Amniotic epithelial cell (primary cell): ENCODE data around the gene SUSD3.

ENCODE experiments used
- DNase-seq: peaks from one replicate; pipeline ENCODE4 v3.0.0-alpha.2; 2010; ENCODE audit warnings: low read depth

SUSD3 gene

DNA sequence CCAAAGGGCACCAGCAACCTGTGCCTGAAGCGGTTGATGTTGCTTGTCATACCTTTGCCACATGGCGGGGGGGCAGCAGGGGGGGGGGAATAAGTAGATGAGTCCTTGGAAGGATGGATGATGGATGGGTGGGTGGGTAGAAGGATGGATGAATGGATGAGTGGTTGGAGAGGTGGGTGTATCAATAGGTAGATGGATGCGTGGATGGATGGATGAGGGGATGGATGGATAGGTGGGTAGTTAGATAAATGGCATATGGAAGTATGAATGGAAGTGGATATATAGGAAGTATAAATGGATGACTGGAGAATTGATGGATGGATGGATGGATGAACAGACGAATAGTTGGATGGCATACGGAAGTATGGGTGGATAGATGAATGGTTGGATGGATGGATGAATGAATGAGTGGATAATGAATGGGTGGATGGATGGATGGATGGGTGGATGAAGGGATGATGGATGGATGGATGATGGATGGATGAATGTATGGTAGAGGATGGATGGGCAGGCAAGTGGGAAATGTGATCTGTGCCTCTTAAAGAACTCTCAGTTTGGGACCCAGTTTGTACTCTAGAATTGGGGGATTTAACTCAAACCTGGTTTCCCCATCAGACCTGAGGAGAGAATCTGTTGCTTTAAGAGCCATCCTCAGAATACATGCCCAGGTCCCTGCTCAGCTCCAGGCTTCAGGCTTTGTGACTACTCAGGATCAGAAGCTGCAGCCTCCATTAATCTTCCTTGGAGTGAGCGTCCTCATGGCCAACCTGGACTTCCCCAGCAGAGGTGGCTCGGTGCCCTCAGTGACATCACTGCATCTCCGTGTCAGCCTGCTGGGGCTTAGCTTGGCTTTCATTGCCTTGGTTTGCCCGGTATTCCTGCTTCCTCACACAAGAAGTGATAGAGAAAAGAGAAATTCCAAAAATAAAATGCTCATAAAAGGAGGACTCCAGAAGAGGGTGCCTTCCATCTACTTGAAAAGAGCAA is 27.6 kb upstream of the SUSD3 start:
- no peak for DNase-seq

DNA sequence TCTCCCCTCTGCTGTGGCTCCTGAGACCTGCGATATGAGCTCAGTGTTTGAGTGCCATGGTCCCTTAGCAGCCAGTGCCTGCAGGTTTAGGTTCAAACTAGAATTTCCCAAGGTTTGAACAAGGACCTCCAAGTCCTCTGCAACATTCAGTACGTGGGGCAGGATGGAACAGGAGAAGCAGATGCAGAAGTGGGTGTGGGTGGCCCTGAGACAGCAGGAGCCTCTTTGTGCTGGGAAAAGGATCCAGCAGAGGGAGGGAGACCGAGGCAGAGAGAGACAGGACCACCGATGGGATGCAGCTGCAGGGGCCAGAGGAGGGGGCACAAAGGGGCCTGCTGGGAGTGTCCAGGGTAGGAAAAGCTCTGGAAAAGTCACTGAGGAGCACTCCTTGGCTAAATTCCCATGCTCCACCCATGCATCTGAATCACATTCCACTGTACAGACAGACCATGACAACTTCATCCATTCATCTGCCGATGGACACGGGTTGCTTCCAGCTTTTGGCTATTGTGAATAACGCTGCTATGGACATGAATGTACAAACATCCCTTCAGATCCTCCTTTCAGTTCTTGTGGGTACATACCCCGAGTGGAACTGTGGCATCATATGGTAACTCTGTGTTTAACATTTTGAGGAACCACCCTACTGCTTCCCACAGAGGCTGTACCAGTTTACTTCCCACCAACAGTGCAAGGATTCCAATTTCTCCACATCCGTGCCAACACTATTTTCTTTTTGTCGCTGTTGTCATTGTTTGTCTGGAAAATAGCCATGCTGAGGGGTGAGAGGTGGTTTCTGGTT is 26.7 kb upstream of the SUSD3 start:
- DNase-seq, result no peak

DNA sequence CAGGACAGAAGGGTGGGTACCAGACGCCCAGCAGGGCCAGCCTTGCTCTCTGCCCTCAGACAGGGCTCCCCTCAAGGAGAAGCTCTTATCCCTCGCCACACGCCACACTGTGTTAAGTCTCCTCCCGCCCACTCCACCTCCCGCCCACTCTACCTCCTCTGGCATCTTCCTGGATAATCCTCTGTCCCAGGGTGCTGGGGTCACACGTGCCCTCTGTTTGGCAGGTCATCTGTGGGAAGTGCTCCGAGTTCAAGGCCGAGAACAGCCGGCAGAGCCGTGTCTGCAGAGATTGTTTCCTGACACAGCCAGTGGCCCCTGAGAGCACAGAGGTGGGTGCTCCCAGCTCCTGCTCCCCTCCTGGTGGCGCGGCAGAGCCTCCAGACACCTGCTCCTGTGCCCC is 26.0 kb upstream of the SUSD3 start:
- DNase-seq, result no peak

DNA sequence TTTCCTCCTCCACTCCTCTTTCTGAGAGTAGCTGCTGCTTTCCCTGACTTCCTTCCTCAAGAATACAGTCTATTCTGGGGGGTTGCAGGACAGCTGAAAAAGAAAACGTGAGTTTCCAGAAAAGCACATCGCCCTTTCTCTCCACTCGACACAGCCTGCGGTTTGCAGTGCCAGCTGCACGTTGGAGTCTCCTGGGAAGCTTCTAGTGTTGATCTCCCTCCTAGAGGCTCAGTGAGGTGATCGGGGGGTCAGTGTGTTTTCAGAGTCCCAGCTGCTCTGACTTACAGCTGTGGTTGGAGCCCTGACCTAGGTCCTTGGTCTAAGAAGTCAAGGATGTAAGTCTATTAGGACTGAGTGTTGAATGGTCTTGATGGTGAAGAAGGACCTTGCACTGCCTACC is 25.0 kb upstream of the SUSD3 start:
- peak; percentile 5 for DNase-seq

DNA sequence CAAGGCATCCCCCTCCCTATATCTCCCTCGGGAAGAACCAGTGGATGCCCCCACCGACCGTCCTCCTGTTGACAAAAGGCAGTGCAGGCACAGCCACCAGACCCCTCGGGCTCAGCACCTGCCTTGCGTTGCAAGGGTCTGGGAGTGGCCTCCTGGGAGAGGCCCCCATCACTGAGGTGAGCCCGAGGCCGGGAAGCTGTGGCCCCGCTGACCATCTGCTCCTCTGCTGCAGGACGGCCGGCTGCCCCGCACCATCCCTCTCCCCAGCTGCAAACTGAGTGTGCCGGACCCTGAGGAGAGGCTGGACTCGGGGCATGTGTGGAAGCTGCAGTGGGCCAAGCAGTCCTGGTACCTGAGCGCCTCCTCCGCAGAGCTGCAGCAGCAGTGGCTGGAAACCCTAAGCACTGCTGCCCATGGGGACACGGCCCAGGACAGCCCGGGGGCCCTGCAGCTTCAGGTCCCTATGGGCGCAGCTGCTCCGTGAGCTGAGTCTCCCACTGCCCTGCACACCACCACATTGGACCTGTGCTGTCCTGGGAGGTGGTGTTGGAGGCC is 23.3 kb upstream of the SUSD3 start:
- no peak for DNase-seq

DNA sequence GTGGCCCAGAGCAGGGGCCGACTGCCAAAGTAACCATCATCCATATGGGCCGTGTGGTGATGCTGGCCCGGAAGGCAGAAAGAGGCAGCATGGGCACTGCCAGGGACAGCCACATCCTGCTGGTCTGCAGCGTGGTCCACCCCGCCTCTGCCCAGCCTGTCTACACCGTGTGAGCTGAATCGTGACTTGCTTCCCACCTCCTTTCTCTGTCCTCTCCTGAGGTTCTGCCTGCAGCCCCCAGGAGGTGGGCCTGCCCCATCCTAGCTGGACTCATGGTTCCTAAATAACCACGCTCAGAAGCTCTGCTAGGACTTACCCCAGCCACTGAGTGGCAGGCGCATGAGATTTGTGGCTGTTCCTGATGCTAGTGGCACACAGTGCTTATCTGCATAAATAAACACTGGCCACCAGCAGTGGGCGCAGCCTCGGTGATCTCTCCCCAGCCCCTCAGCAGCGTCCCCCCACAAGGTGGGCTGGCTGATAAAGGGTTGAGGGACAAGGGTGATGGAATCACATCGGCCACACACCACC is 22.6 kb upstream of the SUSD3 start:
- DNase-seq, result no peak

DNA sequence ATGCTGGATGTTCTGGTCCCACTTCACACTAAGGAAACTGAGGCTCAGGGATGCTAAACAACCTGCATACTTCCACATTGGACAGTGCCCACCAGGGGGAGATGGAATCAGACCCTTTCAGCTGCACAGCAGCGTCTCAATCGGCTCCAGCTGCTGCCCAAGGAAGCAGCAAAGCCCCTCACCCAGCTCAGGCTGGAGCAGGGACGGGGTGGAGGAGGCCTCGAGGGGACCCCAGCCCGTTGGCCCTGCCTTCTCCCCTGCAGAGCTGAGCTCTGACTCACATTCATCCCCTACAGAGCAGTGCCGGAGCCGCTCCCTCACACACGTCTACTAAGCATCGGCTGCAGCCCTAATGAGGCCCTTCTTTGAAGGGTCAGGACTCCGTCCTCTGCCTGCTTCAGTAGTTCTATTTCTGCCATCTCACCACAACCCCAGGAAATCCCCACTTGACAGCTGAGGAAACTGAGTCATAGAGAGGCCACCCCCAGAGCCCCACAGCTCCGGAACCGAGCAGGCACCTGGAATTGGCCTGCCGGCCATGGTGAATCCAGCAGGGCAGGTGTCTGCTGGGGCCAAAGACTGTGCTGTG is 21.5 kb upstream of the SUSD3 start:
- DNase-seq, result no peak

DNA sequence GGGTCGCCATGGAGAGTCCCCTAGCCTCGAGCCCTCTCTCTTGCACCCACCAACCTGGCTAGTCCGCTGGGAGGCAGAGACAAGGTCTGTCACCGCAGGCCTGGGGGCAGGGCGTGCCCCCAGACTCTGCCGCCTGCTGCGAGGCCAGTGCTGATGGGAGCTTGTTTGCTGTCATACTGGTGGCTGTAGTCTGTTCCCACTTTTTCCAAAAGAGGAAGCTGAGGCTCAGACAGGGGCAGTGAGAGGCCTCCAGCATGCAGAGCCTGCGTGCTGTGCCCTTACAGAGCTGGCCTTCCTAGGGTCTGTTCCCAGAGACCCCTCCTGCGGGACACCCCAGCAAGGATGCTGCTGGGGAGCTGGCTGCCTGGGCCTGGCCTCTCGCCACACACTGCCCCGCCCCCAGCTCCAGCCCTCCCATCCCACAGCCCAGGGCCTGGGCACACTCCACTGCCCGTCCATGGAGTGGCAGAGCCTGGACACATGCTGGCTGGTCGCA is 21.0 kb upstream of the SUSD3 start:
- no peak for DNase-seq

DNA sequence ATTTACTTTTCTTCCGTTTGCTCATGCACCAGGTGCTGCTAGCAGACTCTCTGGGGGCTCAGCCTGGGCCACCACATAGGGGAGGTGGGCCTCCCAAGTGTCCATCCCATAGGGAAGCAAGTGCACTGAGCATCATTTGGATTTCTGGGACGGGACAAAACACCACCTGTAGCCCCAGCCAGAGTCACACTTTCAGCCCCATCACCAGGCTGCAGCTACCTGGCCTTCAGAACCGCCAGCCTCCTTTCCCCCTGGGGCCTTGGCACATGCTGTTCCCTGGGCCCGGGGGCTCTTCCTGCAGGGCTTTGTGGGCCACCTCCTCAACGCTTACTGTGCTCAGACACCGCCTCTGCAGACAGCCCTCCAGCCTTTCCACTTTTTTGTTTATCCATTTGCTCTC is 19.6 kb upstream of the SUSD3 start:
- no peak for DNase-seq

DNA sequence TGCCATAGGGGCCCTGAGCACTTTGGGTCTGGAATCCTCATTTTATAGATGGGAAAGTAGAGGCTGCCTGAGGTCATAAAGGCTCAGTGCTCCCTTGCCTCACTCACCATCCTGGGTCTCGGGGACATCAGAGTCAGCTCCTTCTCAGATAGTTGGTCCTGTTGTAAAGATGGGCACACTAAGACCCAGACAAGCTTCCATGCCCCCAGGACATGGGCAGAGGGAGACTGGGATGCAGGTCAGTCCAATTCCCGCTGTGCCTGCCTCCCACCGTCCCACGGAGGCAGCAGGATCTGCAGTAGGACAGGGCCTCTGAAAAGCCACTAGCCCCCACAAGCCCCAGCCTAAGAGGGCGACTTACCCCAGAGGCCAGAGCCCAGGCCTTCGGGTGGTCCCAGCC is 19.0 kb upstream of the SUSD3 start:
- no peak for DNase-seq

DNA sequence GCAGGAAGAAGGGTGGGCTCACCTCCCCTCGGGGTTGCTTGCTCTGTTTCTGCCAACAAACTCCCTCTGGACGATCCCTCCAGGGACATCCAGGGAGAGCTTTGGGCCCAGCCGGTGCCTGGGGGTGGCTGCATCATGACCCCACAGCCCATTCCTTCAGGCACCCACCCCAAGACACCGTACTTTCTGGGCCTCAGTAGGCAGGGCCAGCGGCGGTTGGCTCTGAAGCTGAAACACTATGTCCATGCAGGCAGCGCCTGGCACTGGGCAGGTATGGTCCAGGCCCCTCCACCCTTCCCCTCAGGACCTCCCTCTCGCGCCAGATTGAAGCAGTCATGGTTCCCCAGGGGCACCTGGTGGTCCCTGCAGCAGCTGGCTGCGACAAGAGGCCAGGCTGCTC is 18.5 kb upstream of the SUSD3 start:
- no peak for DNase-seq

DNA sequence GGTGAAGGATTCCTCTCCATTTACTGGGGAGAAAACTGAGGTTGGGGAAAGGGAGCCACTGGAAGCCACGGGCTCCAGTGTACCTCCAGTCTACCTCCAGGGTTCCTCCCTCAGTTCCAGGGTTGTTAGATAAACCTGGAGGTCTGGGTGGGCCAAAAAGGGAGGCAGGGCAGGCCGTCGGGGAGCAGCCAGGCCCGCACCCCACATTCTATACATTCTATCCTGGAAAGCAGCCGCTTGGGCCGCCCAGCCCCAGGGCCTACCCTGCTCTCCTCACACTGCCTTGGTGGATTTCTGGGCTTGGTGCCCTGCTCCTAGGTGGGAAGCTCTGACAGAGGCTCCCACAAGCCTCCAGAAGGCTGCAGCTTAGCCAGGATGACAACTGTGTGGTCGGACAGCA is 18.1 kb upstream of the SUSD3 start:
- no peak for DNase-seq

DNA sequence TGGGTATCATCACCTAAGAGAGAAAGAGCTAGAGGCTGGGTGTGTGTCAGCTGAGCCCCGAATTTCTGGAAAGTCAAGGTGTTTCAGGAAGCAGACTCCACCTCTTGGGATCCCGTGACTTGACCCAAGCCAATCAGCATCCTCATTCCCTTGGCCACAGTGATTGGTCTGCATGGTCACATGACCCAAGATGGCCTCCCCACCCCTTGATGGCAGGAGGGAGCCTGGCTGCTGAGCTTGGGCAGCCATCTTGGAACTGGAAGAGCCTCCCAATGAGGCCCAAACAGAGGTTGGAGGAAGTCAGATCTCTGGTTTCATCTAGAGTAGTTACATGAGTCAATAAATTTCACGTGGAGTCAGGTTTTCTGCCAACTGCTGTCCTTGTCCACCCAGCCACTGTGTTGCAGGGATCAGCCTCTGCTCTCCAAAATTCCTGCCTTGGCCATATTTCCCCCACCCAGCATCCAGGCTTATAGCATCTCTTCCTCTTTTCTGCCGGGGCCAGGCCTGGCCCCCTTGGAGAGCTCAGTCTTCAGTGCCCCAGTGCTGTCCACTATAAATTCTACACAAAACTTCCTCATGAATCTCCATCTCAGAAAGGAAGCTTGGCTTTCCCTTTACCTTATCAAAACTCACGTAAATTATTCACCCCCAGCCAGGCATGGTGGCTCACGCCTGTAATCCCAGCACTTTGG is 17.2 kb upstream of the SUSD3 start:
- no peak for DNase-seq

DNA sequence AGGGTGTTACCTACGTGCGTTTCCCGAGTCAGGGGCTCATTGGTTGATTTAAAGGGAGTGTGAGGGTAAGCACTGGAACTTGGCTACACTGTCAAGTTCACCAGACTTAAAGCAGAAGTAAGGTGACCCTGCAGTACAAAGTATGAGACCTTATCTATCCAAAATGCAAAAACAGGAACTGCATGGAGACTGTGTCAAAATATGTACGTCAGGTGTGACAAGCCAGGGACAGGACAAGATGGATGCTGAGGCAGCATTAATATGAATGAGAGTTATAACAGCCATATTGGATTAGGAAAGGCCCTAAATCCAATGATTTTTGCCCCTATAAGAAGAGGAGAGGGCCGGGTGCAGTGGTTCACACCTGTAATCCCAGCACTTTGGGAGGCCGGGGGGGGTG is 15.4 kb upstream of the SUSD3 start:
- no peak for DNase-seq

DNA sequence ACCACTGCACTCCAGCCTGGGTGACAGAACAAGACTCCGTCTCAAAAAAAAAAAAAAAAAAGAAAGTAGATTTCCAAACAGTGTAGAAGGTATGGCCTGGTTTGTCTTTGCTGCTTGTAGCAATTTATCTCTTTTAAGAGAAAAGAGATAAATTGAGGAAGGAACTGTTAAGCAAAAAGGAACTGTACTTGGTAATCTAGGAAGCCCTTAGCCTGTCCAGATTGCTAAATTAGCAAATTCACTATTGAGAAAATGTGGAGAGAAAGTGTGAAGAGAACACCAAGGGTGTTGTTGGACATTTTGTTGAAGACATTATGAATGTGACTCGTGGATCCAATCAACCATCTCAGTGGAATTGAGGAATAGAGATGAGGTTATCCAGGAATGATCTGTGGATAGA is 13.0 kb upstream of the SUSD3 start:
- DNase-seq, result no peak

DNA sequence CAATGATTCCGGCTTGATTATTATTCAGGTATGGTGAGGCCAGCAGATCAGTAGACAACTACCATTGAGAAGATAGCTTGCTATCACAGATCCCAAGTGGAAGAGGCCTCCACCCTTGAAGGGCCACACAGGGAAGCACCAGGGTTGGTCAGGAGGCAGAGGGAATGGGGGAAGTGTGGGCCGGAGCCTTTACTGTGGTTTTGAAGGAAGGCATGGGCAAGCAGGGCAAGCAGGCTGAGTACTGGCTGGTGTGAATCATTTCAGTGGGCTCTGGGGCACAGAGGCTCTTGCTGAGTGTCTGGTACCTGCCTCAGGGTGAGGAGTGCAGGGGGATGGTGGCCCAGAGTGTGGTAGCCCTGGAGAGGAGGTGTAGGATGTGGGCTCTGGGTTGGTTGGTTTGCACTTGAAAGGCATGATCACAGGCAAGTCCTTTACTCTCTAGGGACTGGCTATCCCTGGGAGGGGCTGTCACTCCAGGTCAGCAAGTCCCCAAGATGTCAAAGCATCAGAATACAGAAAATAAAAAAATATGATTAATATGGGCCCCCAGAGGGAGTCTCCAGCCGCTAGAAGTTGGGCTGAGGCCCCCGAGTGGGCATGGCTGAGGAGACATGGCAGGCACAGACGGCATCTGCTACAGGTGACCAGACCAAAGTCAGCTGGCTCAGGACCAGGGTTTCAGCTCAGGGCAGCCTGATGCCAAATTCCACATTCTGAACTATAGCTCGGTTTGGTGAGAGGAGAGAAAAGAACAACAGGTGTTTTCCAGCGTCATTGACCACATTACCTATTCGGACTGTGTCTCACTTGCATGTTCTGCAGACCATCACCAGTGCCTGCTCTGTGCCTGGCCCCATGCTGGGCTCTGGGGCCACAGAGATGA is 9.7 kb upstream of the SUSD3 start:
- no peak for DNase-seq

DNA sequence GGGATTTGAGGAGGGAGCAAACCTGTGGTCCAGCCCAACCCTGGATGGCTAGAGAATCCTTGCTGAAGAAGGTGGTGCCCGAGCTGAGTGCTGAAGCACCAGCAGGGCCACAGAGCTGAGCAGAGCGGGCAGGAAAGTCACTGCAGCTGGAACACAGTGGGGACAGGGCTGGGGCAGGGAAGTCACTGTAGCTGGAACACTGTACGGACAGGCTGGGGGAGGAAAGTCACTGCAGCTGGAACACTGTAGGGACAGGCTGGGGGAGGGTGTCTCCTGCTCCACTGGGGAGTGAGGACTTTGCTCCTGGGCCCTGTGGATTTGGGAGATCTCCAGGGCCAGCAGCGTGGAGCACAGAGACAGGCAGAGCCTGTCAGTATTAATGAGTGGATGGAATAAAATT is 9.0 kb upstream of the SUSD3 start:
- no peak for DNase-seq

DNA sequence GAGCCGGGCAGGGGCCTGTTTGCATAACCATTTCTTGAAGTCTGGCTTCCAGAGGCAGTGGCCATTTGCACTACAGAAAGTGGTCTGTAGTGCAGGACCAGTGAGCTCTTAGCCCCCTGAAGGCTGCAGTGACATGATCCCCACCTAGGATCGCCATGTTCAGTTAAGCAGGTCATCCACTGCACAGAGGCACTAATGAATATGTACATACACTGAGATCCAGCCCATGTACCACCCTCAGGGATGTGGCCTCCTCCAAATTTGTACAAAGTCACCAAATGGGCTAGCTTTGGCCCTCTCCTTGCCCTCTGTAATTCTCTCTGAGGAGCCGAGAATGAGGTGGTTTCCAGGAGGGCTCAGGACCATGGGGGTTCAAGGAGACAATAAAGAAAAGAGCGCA is 8.3 kb upstream of the SUSD3 start:
- no peak for DNase-seq

DNA sequence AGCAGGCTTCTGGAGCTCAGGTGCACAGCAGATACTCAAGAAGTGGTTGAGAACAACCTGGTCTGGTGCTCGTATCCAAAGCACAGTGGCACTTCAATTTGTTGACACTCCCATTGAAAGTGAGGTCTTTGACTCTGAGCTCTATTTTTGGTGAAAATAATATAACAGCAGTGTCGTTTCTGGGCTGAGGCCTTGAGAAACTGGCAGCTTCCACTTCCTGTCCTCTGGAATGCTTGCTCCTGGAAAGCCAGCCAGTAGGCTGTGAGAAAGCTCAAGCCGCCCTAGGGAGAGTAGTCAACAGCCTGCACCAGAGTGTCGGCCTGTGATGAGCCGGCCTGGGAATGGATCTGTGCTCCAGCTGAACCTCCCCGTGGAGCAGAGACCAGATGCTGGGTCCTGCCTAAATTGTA is 6.8 kb upstream of the SUSD3 start:
- peak; percentile 55 for DNase-seq

DNA sequence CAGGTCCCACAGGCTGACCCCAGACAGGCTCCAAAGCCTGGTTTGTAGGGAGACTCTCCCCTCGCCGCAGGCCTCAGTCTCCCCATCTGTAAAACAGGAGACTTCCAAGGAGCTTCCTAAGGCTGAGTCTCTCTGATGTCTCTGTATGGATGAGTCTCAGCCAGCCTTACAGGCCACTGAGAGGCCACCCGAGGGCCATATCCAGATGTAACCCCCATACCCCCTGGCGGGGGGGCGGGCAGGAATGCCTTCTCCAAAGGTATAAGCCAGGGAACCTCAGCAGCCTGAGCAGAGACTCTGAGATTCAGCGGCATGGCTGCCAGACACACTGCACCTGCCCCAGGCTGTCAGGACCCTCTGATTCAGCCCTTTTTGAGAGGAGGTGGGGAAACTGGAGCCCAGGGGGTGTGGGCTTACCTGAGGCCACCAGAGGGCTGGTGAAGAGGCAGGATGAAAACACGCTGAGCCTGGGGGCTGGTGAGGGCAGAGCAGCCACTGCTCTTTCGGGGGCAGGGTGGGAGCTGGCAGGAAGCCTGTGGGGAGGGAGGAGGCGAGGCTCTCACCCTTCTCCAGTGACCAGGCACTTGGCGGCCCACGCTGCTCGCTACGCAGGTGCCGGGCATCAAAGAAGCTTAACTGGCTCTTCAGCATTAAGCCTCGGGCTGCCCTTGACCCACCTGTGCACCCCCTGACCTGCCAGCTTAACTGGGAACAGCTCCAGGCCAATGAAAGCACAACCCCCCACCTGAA is 5.5 kb upstream of the SUSD3 start:
- DNase-seq, result no peak
